Stimulated activated CD8-positive, alpha-beta memory T cell treated with anti-CD3 and anti-CD28 coated beads, Interleukin-15, amount 100 ng/mL, for 24 hours (primary cell): ENCODE data around the gene TMEM98.
A peak's percentile ranks its signal among the peaks of the same experiment; 100 is the strongest.
"Not testable (repeated sequence)": the region's sequence is repeated elsewhere in the genome, so short reads cannot be mapped to it uniquely, and the experiment has no call there.

Experiments used
- DNase-seq: peaks from one replicate; pipeline ENCODE4 v3.0.0-alpha.2; 2020; ENCODE audit warnings: low read depth

Gene TMEM98

GRCh38 chr17:32915245-32915644, 12.7 kb upstream of the TMEM98 start:
- DNase-seq: no peak

- DNase-seq: no peak
These were observed 11.8 kb upstream of the TMEM98 start for GRCh38 chr17:32916134-32916533.

GRCh38 chr17:32917081-32917480, 10.9 kb upstream of the TMEM98 start:
- DNase-seq: no peak

GRCh38 chr17:32917842-32918241, 10.1 kb upstream of the TMEM98 start:
- no peak for DNase-seq

- not testable (repeated sequence) for DNase-seq
These were observed 8.1 kb upstream of the TMEM98 start for GRCh38 chr17:32919876-32920275.

GRCh38 chr17:32920293-32920692, 7.7 kb upstream of the TMEM98 start:
- no peak for DNase-seq

GRCh38 chr17:32921017-32921416, 6.9 kb upstream of the TMEM98 start:
- no peak for DNase-seq

GRCh38 chr17:32923905-32924304, 4.0 kb upstream of the TMEM98 start:
- not testable (repeated sequence) for DNase-seq

GRCh38 chr17:32926183-32926582, 1.8 kb upstream of the TMEM98 start:
- no peak for DNase-seq

- not testable (repeated sequence) for DNase-seq
These were observed 1.2 kb upstream of the TMEM98 start for GRCh38 chr17:32926789-32927188.

GRCh38 chr17:32927201-32927723, 691 bp upstream of the TMEM98 start:
- DNase-seq: no peak

- no peak for DNase-seq
These were observed 908 bp downstream of the TMEM98 start for GRCh38 chr17:32928586-32929535.

- DNase-seq: no peak
These were observed 1.6 kb downstream of the TMEM98 start for GRCh38 chr17:32929588-32929987.

- no peak for DNase-seq
These were observed 2.6 kb downstream of the TMEM98 start for GRCh38 chr17:32930512-32930911.

- DNase-seq: no peak
These were observed 3.7 kb downstream of the TMEM98 start for GRCh38 chr17:32931686-32932085.

GRCh38 chr17:32933881-32934280, 5.9 kb downstream of the TMEM98 start:
- DNase-seq: no peak

GRCh38 chr17:32935726-32936125, 7.8 kb downstream of the TMEM98 start:
- DNase-seq: no peak

- no peak for DNase-seq
These were observed 8.4 kb downstream of the TMEM98 start for GRCh38 chr17:32936186-32936893.

GRCh38 chr17:32936894-32937500, 9.0 kb downstream of the TMEM98 start:
- peak; percentile 36 for DNase-seq

GRCh38 chr17:32940706-32941390, 12.9 kb downstream of the TMEM98 start:
- no peak for DNase-seq

GRCh38 chr17:32941419-32942032, 13.6 kb downstream of the TMEM98 start:
- DNase-seq: no peak
